ENCODE data around the gene AANAT.

AANAT gene

DNA sequence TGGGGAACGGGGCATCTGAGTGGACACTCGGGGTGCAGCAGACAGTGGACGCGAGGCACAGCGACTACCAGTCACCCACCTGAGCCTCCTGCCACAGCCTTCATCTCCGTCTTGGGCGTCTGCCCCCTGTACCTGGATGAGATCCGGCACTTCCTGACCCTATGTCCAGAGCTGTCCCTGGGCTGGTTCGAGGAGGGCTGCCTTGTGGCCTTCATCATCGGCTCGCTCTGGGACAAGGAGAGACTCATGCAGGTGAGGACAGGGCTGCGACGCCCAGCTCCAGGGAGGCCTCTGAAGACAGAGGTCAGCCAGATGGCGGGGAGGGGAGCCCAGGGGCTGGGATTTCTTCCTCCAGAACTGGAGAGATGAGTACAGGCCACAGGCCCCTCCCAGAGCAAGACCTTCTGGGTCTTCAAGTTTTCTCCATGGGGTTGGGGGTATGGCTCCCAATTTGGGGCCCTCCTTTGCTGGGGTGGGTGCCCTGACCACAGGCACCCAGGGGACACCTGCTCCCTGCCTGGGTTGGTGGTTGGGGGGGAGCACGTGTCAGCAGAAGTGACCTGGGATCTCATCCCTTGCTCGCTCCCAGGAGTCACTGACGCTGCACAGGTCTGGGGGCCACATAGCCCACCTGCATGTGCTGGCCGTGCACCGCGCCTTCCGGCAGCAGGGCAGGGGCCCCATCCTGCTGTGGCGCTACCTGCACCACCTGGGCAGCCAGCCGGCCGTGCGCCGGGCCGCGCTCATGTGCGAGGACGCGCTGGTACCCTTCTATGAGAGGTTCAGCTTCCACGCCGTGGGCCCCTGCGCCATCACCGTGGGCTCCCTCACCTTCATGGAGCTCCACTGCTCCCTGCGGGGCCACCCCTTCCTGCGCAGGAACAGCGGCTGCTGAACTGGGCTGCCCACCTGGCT, 1.9 kb downstream of the AANAT start:
- ATAC-seq (ENCODE audit: low read depth): no peak
- DNase-seq (ENCODE audit: low spot score in 2 of 2): no peak
- H3K27me3 Mint-ChIP-seq: no peaks in the 10 kb centered on the region
- H3K4me1 Mint-ChIP-seq: peaks cover 38% of the 10 kb centered on the region
- H3K4me3 Mint-ChIP-seq: no peak overlapping the region
- no peaks in the 10 kb centered on the region for H3K9me3 Mint-ChIP-seq
- H3K36me3 Mint-ChIP-seq: peaks cover 18% of the 10 kb centered on the region
- H3K27ac Mint-ChIP-seq: peak overlapping the region; percentile 63

DNA sequence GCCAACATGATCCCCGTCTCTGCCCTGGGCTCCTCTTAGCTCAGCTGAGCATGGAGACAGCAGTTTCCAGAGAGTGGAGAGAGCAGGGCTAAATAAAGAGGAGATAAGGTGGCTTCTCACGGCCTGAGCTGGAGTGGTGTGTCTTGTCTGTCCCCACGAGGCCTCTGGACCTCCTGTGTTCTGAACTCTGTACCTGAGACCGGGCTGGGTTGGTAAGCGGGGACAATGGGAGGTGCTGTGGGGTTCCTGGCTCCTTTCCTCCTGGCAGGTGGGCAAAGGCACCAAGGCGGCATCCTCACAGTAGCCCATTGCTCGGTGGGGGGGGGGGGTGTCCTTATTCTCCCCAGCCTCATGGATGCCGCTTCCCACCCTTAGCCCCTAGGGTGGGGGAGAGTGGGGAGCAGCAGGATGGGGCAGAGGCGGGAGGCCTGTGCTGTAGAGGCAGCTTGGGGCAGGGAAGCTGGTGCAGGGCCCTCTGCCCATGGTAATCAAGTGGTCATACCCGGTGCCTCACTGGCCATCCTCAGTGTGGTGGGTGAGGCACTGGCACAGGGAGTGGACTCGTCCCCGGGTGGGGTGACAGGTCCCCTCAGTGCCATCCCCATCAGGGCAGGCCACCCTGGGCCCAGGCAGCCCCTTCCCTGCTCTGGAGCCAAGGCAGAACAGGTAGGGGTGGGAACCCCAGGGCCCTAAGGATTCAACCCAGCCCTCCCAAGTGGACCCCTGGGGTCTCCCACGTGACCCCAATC, 2.8 kb downstream of the AANAT start:
- no peak overlapping the region for H3K4me3 Mint-ChIP-seq
- peaks cover 18% of the 10 kb centered on the region for H3K36me3 Mint-ChIP-seq
- H3K9me3 Mint-ChIP-seq: no peaks in the 10 kb centered on the region
- no peak overlapping the region for H3K27ac Mint-ChIP-seq
- H3K4me1 Mint-ChIP-seq: peaks cover 38% of the 10 kb centered on the region
- DNase-seq (ENCODE audit: low spot score in 2 of 2) (no peak), ATAC-seq (ENCODE audit: low read depth) (no peak)
- no peaks in the 10 kb centered on the region for H3K27me3 Mint-ChIP-seq

DNA sequence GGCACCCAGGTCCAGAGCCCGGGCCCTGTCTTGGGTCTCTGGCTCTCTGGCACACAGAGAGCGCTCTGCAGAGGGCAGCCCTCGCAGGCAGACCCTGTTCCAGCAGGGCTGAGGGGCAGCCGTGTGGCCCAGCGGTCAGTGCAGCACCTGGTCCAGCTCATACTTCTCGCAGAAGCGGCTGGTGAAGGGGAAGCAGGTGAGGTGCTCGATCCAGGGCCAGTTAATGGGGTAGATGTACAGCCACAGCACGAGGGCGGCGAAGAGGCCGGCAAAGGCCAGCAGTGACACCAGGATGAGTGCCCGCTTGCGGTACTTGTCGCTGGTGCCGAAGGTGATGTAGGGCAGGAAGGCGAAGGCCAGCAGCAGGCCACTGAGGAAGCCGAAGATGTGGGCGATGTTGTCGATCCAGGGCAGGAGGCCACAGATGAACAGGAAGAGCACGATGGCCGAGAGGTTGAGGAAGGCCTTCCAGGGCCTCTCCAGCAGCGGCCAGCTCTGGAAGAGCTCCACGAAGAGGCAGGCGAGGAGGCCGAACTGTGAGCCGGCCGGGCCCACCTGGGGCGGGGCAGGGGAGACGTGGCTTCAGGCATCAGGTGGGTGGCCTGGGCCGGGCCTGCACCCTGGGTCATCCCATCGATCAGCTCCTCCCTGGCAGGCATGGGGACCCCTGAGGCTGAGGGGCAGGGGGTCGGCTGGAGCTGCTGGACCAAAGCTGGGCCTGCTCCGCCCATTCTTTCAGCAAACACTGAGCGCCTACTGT, 4.3 kb downstream of the AANAT start:
- H3K36me3 Mint-ChIP-seq: peaks cover 28% of the 10 kb centered on the region
- H3K27me3 Mint-ChIP-seq: no peaks in the 10 kb centered on the region
- peaks cover 25% of the 10 kb centered on the region for H3K4me1 Mint-ChIP-seq
- no peak overlapping the region for H3K27ac Mint-ChIP-seq
- H3K9me3 Mint-ChIP-seq: no peaks in the 10 kb centered on the region
- ATAC-seq (ENCODE audit: low read depth) (no peak), DNase-seq (ENCODE audit: low spot score in 2 of 2) (no peak)
- H3K4me3 Mint-ChIP-seq: no peak overlapping the region

DNA sequence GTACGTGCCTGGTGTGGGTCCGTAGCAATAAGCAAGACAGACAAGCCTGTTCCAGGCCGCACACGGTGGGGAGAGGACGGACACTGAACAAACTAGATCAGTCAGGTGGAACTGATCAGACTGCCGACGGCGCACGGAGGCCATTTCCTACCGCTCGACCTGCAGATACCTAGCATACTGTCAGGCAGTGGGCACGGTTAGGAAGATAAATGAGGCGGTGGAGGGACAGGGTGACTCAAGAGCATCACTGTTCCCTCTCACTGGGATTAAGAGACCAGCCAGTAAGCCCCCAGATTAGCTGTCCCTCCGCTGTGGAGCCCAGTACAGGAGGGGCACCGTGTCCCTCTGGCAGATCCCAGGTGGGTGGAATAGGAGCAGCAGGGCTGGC, 4.8 kb downstream of the AANAT start:
- H3K4me1 Mint-ChIP-seq: peaks cover 23% of the 10 kb centered on the region
- no peaks in the 10 kb centered on the region for H3K9me3 Mint-ChIP-seq
- peaks cover 28% of the 10 kb centered on the region for H3K36me3 Mint-ChIP-seq
- ATAC-seq (ENCODE audit: low read depth) (no peak), DNase-seq (ENCODE audit: low spot score in 2 of 2) (no peak)
- H3K27ac Mint-ChIP-seq: no peak overlapping the region
- H3K4me3 Mint-ChIP-seq: no peak overlapping the region
- H3K27me3 Mint-ChIP-seq: no peaks in the 10 kb centered on the region

DNA sequence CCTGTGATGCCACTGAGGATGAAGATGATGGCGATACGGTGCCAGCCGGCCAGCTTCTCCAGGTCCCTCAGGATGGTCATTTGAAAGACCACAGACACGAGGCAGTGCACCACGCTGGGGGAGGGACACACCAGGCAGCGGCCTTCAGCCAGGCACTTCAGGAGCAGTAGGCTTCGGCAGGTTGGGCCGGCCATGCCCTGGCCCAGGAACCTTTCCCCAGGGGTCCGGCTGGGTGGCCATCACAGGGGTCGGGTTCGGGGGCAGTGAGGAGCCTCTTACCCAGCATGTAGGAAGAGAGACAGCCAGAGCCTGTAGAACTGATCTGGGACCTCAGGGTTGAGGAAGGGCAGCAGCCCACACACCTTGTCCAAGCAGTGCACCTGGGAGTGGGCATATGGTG, 5.3 kb downstream of the AANAT start:
- H3K9me3 Mint-ChIP-seq: no peaks in the 10 kb centered on the region
- H3K4me3 Mint-ChIP-seq: no peak overlapping the region
- DNase-seq (ENCODE audit: low spot score in 2 of 2): no peak
- H3K27me3 Mint-ChIP-seq: no peaks in the 10 kb centered on the region
- H3K27ac Mint-ChIP-seq: no peak overlapping the region
- H3K36me3 Mint-ChIP-seq: peaks cover 28% of the 10 kb centered on the region
- no peak for ATAC-seq (ENCODE audit: low read depth)
- H3K4me1 Mint-ChIP-seq: peaks cover 23% of the 10 kb centered on the region

DNA sequence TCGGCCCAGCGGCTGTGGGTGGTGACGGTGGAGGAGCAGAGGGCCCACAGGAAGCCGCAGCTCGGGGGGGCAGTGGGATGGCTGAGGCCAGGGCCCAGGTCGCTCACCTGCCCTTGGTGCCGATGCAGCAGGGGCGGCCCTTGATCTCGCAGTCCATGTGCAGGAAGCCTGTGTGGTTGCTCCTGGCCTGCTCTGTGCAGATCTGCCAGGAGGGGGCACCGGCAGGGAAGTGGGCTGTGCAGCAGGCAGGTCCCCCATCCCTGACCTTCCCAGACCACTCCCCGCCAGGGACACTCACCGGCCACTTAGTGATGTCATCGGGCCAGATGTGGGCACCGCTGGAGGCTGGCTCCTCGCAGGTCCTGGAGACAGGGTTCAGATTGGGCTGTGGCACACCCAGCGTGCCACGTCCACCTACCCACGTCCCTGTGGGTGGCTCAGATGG, 6.2 kb downstream of the AANAT start:
- peak overlapping the region; percentile 83 for H3K27ac Mint-ChIP-seq
- peak; percentile 37 for ATAC-seq (ENCODE audit: low read depth)
- DNase-seq (ENCODE audit: low spot score in 2 of 2): no peak
- peaks cover 27% of the 10 kb centered on the region for H3K4me1 Mint-ChIP-seq
- H3K36me3 Mint-ChIP-seq: peaks cover 33% of the 10 kb centered on the region
- no peak overlapping the region for H3K4me3 Mint-ChIP-seq
- H3K27me3 Mint-ChIP-seq: no peaks in the 10 kb centered on the region
- H3K9me3 Mint-ChIP-seq: no peaks in the 10 kb centered on the region

DNA sequence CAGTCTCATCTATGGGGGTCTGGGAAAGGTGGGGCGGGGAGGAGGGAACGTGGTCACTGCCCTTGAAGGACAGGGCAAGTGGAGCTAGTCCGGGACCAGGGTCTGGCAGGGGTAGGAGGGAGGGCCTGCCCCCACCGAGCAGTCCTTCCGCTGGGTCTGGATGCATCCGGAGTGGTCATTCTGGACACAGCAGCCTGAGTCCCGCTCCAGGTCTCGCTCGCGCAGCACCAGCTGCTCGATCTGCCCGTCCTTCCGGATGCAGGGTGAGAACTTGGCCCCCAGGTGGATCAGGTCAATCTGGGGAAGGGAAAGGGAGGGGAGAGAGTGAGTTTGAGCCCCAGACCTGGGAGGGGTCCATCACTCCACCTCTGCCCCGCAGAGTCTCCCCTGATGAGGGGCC, 6.8 kb downstream of the AANAT start:
- ATAC-seq (ENCODE audit: low read depth) (no peak), DNase-seq (ENCODE audit: low spot score in 2 of 2) (no peak)
- Mint-ChIP-seq H3K9me3 (no peaks in the 10 kb centered on the region), H3K27ac (no peak overlapping the region), H3K4me1 (peaks cover 25% of the 10 kb centered on the region), H3K27me3 (no peaks in the 10 kb centered on the region), H3K4me3 (no peak overlapping the region), H3K36me3 (peaks cover 33% of the 10 kb centered on the region)

DNA sequence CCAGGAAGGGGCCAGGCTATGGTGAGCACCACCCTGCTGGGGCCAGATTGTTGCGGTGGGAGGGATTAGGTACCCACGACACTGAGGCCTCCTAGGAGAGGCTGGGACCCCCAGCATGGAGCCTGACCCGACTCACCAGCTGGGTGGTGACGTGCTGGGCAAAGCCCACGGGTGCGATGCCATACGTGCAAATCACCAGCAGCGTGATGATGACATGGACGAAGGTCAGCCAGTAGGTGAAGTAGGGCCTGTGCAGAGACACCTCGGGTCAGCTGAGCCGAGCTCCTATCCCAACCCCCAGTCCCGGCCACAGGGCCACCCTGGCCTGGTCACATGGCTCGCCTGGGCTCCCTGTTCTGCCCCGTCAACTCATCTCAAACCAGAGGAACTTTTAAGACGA, 7.5 kb downstream of the AANAT start:
- DNase-seq (ENCODE audit: low spot score in 2 of 2) (no peak), ATAC-seq (ENCODE audit: low read depth) (no peak)
- Mint-ChIP-seq H3K27ac (peak overlapping the region; percentile 66), H3K27me3 (no peaks in the 10 kb centered on the region), H3K9me3 (no peaks in the 10 kb centered on the region), H3K4me3 (no peak overlapping the region), H3K4me1 (peaks cover 27% of the 10 kb centered on the region), H3K36me3 (peaks cover 35% of the 10 kb centered on the region)

DNA sequence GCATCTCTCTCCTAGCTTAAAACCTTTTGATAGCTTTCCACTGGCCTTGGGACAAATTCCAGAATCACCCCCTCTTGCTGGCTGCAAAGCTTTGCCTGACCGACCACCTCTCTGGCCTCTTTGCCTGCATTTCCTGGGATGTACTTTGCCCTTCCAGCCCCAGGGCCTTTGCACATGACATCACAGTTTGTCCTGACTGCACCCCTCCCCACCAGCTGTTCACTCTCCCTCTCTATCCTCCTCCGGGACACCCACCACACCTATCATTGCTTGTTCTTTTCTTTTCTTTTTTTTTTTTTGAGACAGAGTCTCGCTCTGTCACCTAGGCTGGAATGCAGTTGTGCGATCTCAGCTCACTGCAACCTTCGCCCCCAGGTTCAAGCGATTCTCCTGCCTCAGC, 7.9 kb downstream of the AANAT start:
- Mint-ChIP-seq H3K27me3 (no peaks in the 10 kb centered on the region), H3K4me3 (no peak overlapping the region), H3K4me1 (peaks cover 26% of the 10 kb centered on the region), H3K9me3 (no peaks in the 10 kb centered on the region), H3K36me3 (peaks cover 35% of the 10 kb centered on the region), H3K27ac (peak overlapping the region; percentile 66)
- no peak for DNase-seq (ENCODE audit: low spot score in 2 of 2)
- no peak for ATAC-seq (ENCODE audit: low read depth)

DNA sequence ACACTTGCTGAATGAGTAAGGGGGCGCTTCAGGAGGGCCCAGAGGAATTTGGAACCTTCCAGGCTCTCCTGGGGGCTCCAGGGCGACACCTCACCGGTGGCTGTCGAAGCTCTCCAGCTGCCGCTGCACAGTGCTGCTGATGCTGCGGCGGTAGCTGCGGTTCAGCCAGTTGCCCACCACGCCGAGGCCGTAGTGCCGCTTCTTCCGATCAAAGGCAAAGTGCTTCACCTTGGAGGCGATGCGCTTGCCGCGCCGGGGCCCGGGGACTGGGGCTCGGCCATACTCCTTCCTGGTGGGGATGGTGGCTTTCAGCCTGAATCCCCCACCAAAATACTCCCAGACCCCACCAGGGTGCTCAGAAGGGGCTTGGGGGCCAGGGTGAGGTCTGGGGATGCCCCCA, 9.3 kb downstream of the AANAT start:
- Mint-ChIP-seq H3K4me1 (peaks cover 25% of the 10 kb centered on the region), H3K36me3 (peaks cover 31% of the 10 kb centered on the region), H3K9me3 (no peaks in the 10 kb centered on the region), H3K27ac (no peak overlapping the region), H3K27me3 (no peaks in the 10 kb centered on the region), H3K4me3 (no peak overlapping the region)
- DNase-seq (ENCODE audit: low spot score in 2 of 2) (no peak), ATAC-seq (ENCODE audit: low read depth) (no peak)

DNA sequence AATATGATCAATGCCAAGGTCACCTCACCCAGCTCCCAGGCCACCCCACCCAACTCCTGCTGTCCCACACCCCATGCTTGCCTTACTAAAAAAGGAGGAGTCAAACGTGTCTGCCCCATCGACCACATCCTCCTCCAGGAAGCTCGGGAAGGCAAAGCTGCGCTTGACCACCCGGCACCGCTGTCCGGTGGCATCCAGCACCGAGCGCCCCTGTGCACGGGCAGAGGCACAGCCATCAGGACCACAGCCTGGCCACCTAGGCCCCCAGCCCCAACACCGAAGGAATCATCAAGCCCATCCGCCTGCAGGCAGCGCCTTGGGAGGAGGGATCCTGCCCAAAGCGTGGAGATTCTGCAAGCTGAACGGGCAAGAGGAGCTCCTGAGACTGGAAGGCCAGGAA, 10.2 kb downstream of the AANAT start:
- ATAC-seq (ENCODE audit: low read depth) (no peak), DNase-seq (ENCODE audit: low spot score in 2 of 2) (no peak)
- Mint-ChIP-seq H3K27ac (no peak overlapping the region), H3K4me3 (no peak overlapping the region), H3K9me3 (no peaks in the 10 kb centered on the region), H3K36me3 (peaks cover 28% of the 10 kb centered on the region), H3K4me1 (peaks cover 28% of the 10 kb centered on the region), H3K27me3 (no peaks in the 10 kb centered on the region)

DNA sequence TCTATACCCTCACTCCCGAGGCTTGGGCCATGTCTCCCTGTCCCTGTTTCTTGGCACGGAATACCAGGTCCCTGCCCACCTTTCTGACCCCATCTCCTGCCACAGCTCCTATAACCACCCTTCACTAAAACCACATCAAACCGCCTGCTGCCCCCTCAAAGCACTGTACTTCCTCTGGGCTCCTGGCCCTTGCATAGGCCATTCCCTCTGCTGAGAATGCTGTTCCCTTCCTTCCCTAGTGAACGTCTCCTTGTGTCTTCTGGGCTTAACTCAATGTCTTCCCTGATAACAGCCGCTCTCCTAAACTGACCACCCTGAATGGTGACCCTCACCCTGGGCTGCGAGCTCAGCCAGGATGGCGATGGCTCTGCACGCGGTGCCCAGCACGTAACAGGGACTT, 10.7 kb downstream of the AANAT start:
- Mint-ChIP-seq H3K4me1 (peaks cover 28% of the 10 kb centered on the region), H3K36me3 (peaks cover 26% of the 10 kb centered on the region), H3K27ac (peak overlapping the region; percentile 19), H3K27me3 (no peaks in the 10 kb centered on the region), H3K9me3 (no peaks in the 10 kb centered on the region), H3K4me3 (no peak overlapping the region)
- ATAC-seq (ENCODE audit: low read depth) (no peak), DNase-seq (ENCODE audit: low spot score in 2 of 2) (no peak)

DNA sequence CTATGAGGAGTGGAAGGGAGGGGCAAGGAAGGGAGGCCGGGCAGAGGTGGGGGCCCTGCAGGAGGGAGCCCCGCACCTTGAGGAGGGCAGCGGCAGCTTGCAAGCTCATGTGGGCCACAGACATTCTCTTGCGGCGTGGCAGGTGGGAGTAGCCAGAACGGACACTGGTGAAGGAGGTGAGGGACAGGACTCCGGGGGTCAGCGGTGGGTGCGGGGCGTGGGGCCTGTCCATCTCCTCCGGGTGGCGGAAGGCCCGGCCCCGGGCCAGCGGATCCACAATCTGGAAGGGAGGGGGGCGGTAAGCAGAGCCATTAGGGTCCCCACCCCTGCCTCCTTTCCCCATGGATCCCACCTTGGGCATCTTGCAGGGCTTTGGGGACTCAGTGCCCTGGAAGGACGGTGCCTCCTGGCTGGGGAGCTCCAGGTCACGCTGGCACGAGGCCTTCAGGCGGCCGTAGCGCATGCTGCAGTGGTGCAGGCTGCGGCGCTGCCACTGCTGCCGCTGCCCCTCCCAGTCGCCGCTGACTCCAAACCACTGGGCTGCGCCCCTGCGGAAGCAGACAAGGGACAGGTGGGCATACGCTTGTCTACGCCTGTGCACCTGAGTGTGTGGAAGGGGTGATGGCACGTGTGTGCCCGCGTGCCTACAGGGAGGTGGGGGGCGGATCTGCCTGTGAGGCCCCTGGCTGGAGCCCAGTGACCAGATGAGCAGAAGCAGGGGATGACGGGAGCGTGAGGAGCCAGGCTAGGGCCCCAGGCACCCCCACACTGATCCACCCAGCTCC, 11.5 kb downstream of the AANAT start:
- H3K27me3 Mint-ChIP-seq: no peaks in the 10 kb centered on the region
- H3K27ac Mint-ChIP-seq: no peak overlapping the region
- H3K4me3 Mint-ChIP-seq: peak overlapping the region; percentile 63
- peaks cover 28% of the 10 kb centered on the region for H3K4me1 Mint-ChIP-seq
- ATAC-seq (ENCODE audit: low read depth) (no peak), DNase-seq (ENCODE audit: low spot score in 2 of 2) (no peak)
- peaks cover 21% of the 10 kb centered on the region for H3K36me3 Mint-ChIP-seq
- no peaks in the 10 kb centered on the region for H3K9me3 Mint-ChIP-seq

All from memory B cell (primary cell).